Fibroblast of the aortic adventitia (primary cell): ENCODE measurements around the gene SPOCD1. TPM values are rescaled to one million over a fixed set of nuclear protein-coding genes. Genes with fewer than 3 reads are reported as not detected.

Experiments
- DNase-seq: peaks from one replicate; pipeline ENCODE4 v3.0.0-alpha.2; 2010; ENCODE audit warnings: low read depth
- H3K4me3 ChIP-seq: 2 replicates; pipeline ENCODE4 v1.5.1; 2011; ENCODE audit warnings: low read depth, mild to moderate bottlenecking, control low read depth, low read length, moderate library complexity
- total RNA-seq: library from RNA; depleted of rRNA; stranded (reverse); fragments of >200 nt; gene quantifications from 2 replicates; pipeline ENCODE4 v1.2.3, GENCODE V29; 2012; ENCODE audit warnings: low replicate concordance
- TF ChIP-seq, protein P1 (sequence below): IDR thresholded peaks from 2 replicates; pipeline ENCODE4 v1.5.1; 2011; ENCODE audit warnings: mild to moderate bottlenecking, low read length, control low read depth, inconsistent platforms; ENCODE audit not compliant: insufficient read depth

SPOCD1 gene
- total RNA-seq, 1 donor: 37.2 TPM

- DNase-seq: no peak
- TF ChIP-seq, protein P1, sequence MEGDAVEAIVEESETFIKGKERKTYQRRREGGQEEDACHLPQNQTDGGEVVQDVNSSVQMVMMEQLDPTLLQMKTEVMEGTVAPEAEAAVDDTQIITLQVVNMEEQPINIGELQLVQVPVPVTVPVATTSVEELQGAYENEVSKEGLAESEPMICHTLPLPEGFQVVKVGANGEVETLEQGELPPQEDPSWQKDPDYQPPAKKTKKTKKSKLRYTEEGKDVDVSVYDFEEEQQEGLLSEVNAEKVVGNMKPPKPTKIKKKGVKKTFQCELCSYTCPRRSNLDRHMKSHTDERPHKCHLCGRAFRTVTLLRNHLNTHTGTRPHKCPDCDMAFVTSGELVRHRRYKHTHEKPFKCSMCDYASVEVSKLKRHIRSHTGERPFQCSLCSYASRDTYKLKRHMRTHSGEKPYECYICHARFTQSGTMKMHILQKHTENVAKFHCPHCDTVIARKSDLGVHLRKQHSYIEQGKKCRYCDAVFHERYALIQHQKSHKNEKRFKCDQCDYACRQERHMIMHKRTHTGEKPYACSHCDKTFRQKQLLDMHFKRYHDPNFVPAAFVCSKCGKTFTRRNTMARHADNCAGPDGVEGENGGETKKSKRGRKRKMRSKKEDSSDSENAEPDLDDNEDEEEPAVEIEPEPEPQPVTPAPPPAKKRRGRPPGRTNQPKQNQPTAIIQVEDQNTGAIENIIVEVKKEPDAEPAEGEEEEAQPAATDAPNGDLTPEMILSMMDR: no peak
Measured at GRCh38 chr1:31803610-31804009, 12.2 kb downstream of the SPOCD1 start.

DNA sequence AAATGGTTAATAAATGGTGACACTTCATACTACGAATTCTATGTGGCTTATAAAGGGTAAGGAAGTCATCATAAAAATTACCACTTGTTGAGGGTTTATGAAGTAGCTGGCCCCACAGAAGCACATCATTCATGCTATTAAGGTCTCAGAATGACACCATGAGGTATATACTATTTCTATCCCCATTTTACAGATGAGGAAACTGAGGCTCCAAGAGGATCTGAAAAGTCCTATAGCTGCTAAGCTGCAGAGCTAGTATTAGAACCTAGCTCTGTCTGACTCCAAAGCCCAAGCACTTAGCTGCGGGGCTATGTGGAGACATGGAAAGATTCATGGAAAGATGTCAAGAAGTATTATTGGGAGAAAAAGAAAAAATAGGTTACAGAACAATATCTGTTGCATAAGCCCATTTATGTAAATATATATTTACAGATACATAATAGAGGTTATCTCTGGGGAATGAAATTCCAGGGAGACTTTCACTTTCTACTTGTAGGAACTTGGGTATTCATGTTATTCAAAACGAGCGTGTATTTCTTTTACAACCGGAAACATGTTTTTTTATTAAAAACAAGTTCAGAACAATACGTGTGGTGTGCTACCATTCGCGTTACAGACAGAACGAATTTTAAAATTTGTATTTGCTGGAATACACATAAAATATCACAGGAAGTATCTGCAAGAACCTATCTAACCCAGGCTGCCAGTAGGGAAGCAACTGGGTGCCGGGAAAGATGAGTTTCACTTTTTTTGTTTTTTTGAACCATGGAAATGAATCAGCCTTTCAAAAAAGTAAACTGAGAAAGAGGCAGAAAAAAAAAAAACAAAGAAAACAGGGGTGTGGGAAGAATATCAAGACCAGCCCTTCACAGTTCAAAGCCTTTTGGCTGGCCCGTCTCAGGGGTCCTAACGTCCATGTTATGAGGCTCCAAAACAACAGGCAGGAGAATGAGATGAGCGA is 13.4 kb downstream of the SPOCD1 start:
- DNase-seq: peak; percentile 50
- H3K4me3 ChIP-seq: no peak overlapping the region

More at GRCh38 chr1:31803610-31804009, 12.2 kb downstream of the SPOCD1 start:
- no peak overlapping the region for H3K4me3 ChIP-seq

DNA sequence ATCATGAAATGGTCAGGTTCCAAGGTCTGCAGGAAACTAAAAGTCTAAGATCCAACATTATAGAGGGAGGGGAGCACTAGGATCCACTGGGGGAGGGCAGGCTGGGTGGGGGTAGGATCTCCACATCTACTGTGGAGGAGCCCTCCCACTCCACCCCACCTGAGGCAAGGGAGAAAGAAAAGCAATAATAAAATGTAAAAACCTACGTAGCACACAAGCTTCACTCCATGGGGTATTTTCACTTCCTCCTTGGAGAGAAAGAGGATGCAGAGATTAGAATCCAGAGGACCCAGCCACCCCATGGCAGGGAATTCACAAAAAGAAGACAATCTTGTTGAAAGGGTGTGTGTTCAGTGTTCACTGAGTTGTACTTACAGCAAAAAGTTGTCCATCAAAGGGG is 14.4 kb downstream of the SPOCD1 start:
- TF ChIP-seq, protein P1: no peak
- H3K4me3 ChIP-seq: no peak overlapping the region
- DNase-seq: no peak

More for the DNA sequence above, 13.4 kb downstream of the SPOCD1 start:
- TF ChIP-seq, protein P1: no peak

DNA sequence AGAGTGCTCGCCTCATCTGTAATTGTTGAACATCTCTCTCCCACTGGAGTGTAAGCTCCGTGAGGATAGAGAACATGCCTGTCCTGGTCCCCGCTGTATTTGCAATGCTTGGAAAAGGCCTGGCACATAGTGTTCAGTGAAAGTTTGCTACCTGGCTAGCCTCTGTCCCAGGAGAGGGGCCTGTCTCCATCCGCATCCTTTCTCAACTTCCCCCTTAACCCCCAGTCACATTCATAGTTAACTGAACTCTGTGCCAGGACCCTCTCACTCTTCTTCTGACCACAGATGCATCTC is 15.2 kb downstream of the SPOCD1 start:
- no peak for DNase-seq
- TF ChIP-seq, protein P1: no peak
- H3K4me3 ChIP-seq: no peak overlapping the region

- DNase-seq: no peak
- TF ChIP-seq, protein P1: no peak
- no peak overlapping the region for H3K4me3 ChIP-seq
Measured at GRCh38 chr1:31799895-31800673, 15.7 kb downstream of the SPOCD1 start.

DNA sequence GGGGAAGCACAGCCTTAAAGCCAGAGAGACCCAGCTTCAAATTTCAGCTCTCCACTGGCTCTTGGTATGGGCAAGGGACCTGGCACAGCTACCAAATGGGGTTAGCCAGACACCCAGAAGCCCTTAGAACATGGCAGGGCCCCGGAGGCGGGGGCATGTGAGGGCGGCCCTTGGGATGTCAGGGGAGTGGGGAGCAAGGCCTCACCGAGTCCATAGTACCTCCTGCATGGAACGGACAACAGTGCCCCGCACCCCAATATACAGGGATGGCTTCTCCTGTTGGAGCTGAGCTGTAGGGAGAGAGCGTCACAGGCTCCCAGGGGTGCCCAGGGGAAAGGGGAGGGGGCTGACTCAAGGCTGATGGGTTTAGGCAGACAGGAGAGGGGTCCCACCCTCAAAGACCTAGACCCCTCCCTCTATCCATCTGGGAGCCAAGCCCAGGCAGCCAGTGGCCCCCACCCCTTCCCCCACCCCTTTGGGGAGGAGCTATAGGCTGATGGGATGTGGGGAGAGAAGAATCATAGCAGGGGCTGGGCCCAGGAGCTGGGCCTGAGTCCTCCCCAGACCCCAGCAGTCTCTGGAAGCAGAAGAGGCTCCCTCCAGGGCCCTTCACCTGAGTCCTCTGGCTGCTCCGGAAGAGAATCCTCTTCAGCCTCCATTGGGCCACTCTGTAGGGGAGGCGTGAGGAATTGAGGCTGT is 16.5 kb downstream of the SPOCD1 start:
- TF ChIP-seq, protein P1: no peak
- no peak overlapping the region for H3K4me3 ChIP-seq
- DNase-seq: no peak
